Chondrocyte (in vitro differentiated cells): ENCODE data around the gene CBLB. TPM values are rescaled to one million over a fixed set of nuclear protein-coding genes. Genes with fewer than 3 reads are reported as not detected.

Experiments used
- DNase-seq: peaks from one replicate; pipeline ENCODE4 v3.0.0; 2021; ENCODE audit warnings: mixed read lengths, low spot score
- H3K27ac Mint-ChIP-seq: one replicate; pipeline ENCODE4 v1.8.0; 2021; ENCODE audit warnings: mild to moderate bottlenecking, moderate library complexity, mixed read lengths; ENCODE audit not compliant: unreplicated experiment
- H3K27me3 Mint-ChIP-seq: 2 replicates; pipeline ENCODE4 v1.8.0; 2021; ENCODE audit warnings: low read depth, mixed read lengths
- H3K36me3 Mint-ChIP-seq: 2 replicates; pipeline ENCODE4 v1.8.0; 2021; ENCODE audit warnings: low read depth, mixed read lengths
- H3K4me1 Mint-ChIP-seq: 2 replicates; pipeline ENCODE4 v1.8.0; 2021; ENCODE audit warnings: low read depth, mild to moderate bottlenecking, mixed read lengths
- H3K4me3 Mint-ChIP-seq: one replicate; pipeline ENCODE4 v1.8.0; 2021; ENCODE audit warnings: mild to moderate bottlenecking, moderate library complexity, mixed read lengths; ENCODE audit not compliant: unreplicated experiment
- H3K9me3 Mint-ChIP-seq: 2 replicates; pipeline ENCODE4 v1.8.0; 2021; ENCODE audit warnings: low read depth, mixed read lengths
- total RNA-seq: library from RNA; stranded (reverse); gene quantifications from 3 replicates; pipeline ENCODE4 v1.2.1, GENCODE V29; 2021
- TF ChIP-seq, protein P1 (sequence below): fragments of 200-600 bp; sonication (generic); IDR thresholded peaks from 2 replicates; pipeline ENCODE4 v1.5.0; 2021; ENCODE audit warnings: antibody characterized with exemption, mild to moderate bottlenecking, moderate library complexity

Gene CBLB
- total RNA-seq, 1 donor from 2014 or later: 25.0 TPM

DNA sequence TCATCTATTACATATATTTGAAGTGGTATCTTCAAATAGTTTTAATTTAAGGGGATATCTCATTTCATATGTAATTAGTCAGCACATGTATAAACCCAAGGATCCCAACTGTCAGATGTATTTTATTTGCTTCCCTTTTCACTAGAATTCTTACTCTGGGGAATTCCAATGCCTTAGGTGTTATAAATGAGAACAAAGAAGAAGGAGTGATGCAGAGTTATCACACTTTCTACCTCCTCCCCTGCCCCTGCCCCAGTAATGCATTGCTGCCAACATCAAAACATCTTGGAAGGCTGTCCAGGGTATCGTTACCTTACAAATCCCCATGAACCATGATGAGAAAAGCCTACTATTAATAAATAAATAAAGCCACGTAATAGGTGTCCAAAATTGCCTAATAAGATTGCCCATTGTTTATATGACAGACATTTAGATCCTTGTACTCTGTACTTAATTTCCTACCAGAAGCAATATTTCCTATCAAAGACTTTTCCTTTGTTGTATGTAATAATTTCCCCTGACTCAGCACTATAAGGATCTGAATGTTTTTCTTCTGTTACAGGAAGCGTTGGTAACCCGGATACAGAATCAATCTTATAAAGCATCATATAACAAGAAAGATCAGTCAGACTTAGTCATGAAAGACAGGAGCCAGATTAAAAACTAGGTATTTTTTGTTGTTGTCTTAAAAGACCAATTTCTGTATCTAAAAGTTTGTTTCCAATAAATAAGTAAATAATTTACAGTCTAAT is 38.8 kb downstream of the CBLB start:
- Mint-ChIP-seq H3K9me3 (peaks cover 3% of the 10 kb centered on the region), H3K27me3 (no peaks in the 10 kb centered on the region), H3K36me3 (peaks cover 8% of the 10 kb centered on the region), H3K4me1 (peaks cover 18% of the 10 kb centered on the region), H3K4me3 (no peak overlapping the region), H3K27ac (no peak overlapping the region)
- TF ChIP-seq, protein P1, sequence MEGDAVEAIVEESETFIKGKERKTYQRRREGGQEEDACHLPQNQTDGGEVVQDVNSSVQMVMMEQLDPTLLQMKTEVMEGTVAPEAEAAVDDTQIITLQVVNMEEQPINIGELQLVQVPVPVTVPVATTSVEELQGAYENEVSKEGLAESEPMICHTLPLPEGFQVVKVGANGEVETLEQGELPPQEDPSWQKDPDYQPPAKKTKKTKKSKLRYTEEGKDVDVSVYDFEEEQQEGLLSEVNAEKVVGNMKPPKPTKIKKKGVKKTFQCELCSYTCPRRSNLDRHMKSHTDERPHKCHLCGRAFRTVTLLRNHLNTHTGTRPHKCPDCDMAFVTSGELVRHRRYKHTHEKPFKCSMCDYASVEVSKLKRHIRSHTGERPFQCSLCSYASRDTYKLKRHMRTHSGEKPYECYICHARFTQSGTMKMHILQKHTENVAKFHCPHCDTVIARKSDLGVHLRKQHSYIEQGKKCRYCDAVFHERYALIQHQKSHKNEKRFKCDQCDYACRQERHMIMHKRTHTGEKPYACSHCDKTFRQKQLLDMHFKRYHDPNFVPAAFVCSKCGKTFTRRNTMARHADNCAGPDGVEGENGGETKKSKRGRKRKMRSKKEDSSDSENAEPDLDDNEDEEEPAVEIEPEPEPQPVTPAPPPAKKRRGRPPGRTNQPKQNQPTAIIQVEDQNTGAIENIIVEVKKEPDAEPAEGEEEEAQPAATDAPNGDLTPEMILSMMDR: no peak
- no peak for DNase-seq

- TF ChIP-seq, protein P1: no peak
- DNase-seq: no peak
- H3K4me3 Mint-ChIP-seq: no peak overlapping the region
- H3K36me3 Mint-ChIP-seq: peaks cover 8% of the 10 kb centered on the region
- H3K27ac Mint-ChIP-seq: no peak overlapping the region
- no peaks in the 10 kb centered on the region for H3K27me3 Mint-ChIP-seq
- H3K9me3 Mint-ChIP-seq: peaks cover 3% of the 10 kb centered on the region
- peaks cover 18% of the 10 kb centered on the region for H3K4me1 Mint-ChIP-seq
Observed at GRCh38 chr3:105829229-105829628, 39.6 kb downstream of the CBLB start.

DNA sequence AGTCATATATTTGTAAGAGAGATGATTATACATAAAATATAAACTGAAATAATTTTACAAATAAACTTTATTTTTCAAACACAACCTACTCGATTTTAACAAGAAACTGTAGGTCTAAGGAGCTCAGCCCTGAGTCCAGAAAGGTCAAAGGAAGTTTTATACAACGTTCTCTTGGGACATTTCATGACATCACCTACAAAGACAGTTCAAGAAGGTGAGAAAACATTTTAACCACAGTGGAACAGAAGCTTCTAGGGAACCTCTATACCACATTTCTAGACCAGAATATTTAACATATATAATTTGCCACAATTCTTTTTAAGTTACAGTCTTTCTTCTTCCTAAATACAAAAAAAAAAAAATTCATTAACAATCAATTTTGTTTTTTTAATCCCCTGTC is 40.1 kb downstream of the CBLB start:
- peaks cover 24% of the 10 kb centered on the region for H3K4me1 Mint-ChIP-seq
- no peak overlapping the region for H3K4me3 Mint-ChIP-seq
- H3K27ac Mint-ChIP-seq: no peak overlapping the region
- no peak for DNase-seq
- peaks cover 3% of the 10 kb centered on the region for H3K9me3 Mint-ChIP-seq
- H3K36me3 Mint-ChIP-seq: peaks cover 8% of the 10 kb centered on the region
- H3K27me3 Mint-ChIP-seq: no peaks in the 10 kb centered on the region
- TF ChIP-seq, protein P1: no peak

DNA sequence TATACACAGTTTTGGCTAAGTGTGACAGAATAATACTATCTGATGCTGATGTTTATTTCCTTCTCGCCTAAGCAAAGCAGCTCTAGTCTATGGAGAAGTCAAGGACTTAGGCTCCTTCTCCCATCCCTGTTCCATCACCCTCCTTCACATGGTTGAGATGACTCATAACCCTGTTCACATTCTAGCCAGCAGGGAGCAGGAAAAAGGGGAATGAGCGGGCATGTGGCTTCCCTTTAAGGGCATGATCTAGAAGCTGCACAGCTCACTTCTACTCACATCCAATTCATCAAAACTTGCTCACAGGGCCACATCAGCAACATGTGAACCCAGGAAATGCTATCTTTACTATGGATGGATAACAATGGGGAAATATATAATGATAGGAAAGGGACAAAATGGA is 40.9 kb downstream of the CBLB start:
- H3K36me3 Mint-ChIP-seq: peaks cover 7% of the 10 kb centered on the region
- DNase-seq: no peak
- H3K27me3 Mint-ChIP-seq: no peaks in the 10 kb centered on the region
- H3K27ac Mint-ChIP-seq: peak overlapping the region; percentile 17
- no peak overlapping the region for H3K4me3 Mint-ChIP-seq
- peaks cover 3% of the 10 kb centered on the region for H3K9me3 Mint-ChIP-seq
- TF ChIP-seq, protein P1: peak; percentile 72
- H3K4me1 Mint-ChIP-seq: peaks cover 31% of the 10 kb centered on the region

DNA sequence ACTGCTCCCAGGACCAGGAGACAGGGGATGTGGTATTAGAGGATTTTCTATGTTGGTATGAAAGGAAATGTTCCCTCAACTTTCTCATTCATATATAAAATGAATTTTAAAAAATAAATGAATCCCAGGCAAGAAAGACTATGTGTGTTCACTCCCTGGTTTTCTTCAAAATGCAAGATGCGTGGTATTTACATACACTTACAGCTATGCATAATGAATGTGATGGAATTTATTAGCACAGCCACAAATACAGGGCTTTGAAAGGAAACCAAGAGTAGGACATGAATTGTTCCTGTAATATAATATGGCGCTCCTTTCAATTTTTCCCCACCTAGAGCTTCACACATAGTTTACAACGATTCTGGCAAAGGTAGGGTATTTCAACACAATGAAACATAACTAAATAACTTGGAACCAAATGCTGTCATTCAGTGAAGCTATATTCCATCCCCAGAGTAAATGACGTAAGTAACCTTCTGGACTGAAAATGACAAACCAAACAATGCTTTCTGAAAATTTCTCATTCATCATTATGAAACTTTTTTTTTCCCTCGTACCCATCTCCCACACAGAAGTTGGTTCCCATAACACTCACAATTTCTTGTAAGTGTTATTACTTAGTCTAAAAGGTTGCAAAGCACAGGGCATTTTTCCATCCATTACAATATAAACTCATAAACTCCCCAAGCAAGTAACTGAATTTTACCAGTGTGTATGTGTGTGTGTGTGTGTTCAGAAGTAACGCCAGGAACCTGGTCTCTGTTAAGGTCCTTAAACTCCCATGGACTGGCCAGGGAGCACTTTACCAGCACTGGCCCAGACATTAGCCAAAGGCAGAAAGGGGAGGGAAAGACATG is 41.8 kb downstream of the CBLB start:
- H3K9me3 Mint-ChIP-seq: peaks cover 3% of the 10 kb centered on the region
- H3K36me3 Mint-ChIP-seq: peaks cover 3% of the 10 kb centered on the region
- no peaks in the 10 kb centered on the region for H3K27me3 Mint-ChIP-seq
- peaks cover 39% of the 10 kb centered on the region for H3K4me1 Mint-ChIP-seq
- no peak overlapping the region for H3K27ac Mint-ChIP-seq
- H3K4me3 Mint-ChIP-seq: no peak overlapping the region
- DNase-seq: no peak
- TF ChIP-seq, protein P1: no peak
